Psoas muscle (tissue), 8 donors: ENCODE results near the gene ITPK1. TPM values are rescaled to one million over a fixed set of nuclear protein-coding genes. Genes with fewer than 3 reads are reported as not detected.

ENCODE experiments used
- ATAC-seq, 4 donors: fragments of 200-7000 bp; cut with Tn5 transposase; one replicate each; pipeline ENCODE4 v1.9.1; 2020; ENCODE audit warnings: moderate library complexity in 3 of 4, mild to moderate bottlenecking in 2 of 4
- DNase-seq, 2 donors: peaks; one replicate each; pipeline ENCODE4 v3.0.0-alpha.2; 2020
- H3K27ac ChIP-seq: fragments of 200-600 bp; one replicate; pipeline ENCODE4 v1.8.0; 2022
- H3K27me3 ChIP-seq, 3 donors: fragments of 200-600 bp in 1 of 3; one replicate each; pipeline versions ENCODE4 v1.6.1 to v1.8.0; 2013 to 2022; ENCODE audit warnings: low read length in 2 of 3, mild to moderate bottlenecking in 2 of 3, moderate library complexity in 1 of 3; ENCODE audit not compliant: insufficient read depth in 3 of 3
- H3K36me3 ChIP-seq, 2 donors: fragments of 200-600 bp in 1 of 2; one replicate each; pipeline versions ENCODE4 v1.6.1 to v1.8.0; 2013 to 2022; ENCODE audit warnings: low read depth in 1 of 2, mild to moderate bottlenecking in 1 of 2, moderate library complexity in 1 of 2; ENCODE audit not compliant: insufficient read depth in 1 of 2
- H3K4me1 ChIP-seq: fragments of 200-600 bp; one replicate; pipeline ENCODE4 v1.8.0; 2022
- H3K4me3 ChIP-seq: fragments of 200-600 bp; one replicate; pipeline ENCODE4 v1.8.0; 2022; ENCODE audit warnings: mild to moderate bottlenecking
- H3K9me3 ChIP-seq: fragments of 200-600 bp; one replicate; pipeline ENCODE4 v1.8.0; 2022
- CTCF ChIP-seq: fragments of 200-600 bp; IDR thresholded peaks from one replicate; pipeline ENCODE4 v1.8.0; 2022; ENCODE audit warnings: antibody characterized with exemption
- WGBS, 3 donors: extraction: QIAGEN DNeasy Blood & Tissue Kit; methylation state at CpG; one replicate each; pipeline versions ENCODE4 v1.1.6 to v1.1.7; 2013; 5-methylcytosine and 5-hydroxymethylcytosine counted together
- intact Hi-C, 2 donors: fragments of 100-400 bp; cut with DNase I; formaldehyde crosslinking; loops; one replicate each; pipeline versions ENCODE4 v1.11.0 to v1.14.2; 2022
- polyA plus RNA-seq, 3 donors: library from polyadenylated mRNA; stranded (reverse); fragments of 200-250 nt; gene quantifications; one replicate each; pipeline ENCODE4 v1.2.3, GENCODE V29; 2013
- total RNA-seq, 4 donors: library from RNA; stranded (reverse); fragmentation: NEBNext Ultra II Directional in 2 of 4; extraction: Animal tissue kit (Norgen Biotek cat#: 25700) in 2 of 4; gene quantifications; one replicate each; pipeline versions ENCODE4 v1.2.1 to v1.2.4, GENCODE V29; 2021 to 2023
- donor health status: healthy with polysubstance abuse.
- donor health status: DM: no; HTN: no; CAD: no; lungs with moderate emphysema.
- donor health status: Bipolar disorder and iron deficiency.
- donor health status: healthy.
- donor health status: DM: yes; HTN: yes; CAD: no.
- donor health status: DM: no; HTN: no; CAD: no.
- donor health status: DM: no; HTN: no; CAD: no.
- donor health status: DM: yes; HTN: yes; CAD: no.

Gene ITPK1
- total and polyA plus RNA-seq, 7 donors = 30.0 to 61.1 (median 42.7) TPM

GRCh38 chr14:93067088-93067487, 48.6 kb downstream of the ITPK1 start:
- DNase-seq (no peak), ATAC-seq (no peak)
- intact Hi-C loops = no loop called here
- 92 to 99% (median 96%) methylated on average over 5 of the region's 5 CpGs for whole genome bisulfite sequencing, 3 donors
- no peak overlapping the region for H3K4me3 ChIP-seq
- no peaks in the 10 kb centered on the region for H3K27me3 ChIP-seq
- H3K27ac ChIP-seq = no peak overlapping the region
- H3K9me3 ChIP-seq = no peaks in the 10 kb centered on the region
- H3K4me1 ChIP-seq = no peaks in the 10 kb centered on the region
- TF ChIP-seq CTCF = no peak
- H3K36me3 ChIP-seq = no peaks in the 10 kb centered on the region

DNA sequence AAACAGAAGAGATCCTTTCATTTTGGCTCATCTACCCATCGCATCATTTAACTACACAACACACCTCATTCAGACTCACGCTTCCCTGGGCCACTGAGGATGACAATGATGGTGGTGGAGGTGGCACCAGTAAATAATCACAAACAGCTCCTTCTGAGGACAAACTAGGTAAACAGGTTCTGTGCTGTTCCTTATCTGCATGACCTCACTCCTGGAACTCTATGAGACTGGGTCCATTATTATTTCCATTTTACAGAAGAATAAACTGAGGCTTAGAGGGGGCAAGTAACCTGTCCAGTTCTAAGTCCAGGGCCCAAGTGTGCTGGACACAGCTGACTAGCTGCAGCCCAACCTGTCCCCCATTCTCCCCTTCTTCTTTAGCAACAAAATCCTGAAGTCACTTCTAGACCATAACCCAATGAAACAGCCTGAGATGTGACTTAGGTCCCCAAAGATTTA, 50.4 kb downstream of the ITPK1 start:
- Histone ChIP-seq H3K4me3 (no peak overlapping the region), H3K36me3 (no peaks in the 10 kb centered on the region), H3K27ac (no peak overlapping the region), H3K4me1 (no peaks in the 10 kb centered on the region), H3K27me3 (no peaks in the 10 kb centered on the region), H3K9me3 (no peaks in the 10 kb centered on the region)
- intact Hi-C loops = no loop called here
- ATAC-seq (no peak), DNase-seq (no peak)
- no peak for TF ChIP-seq CTCF
- 84 to 90% (median 89%) methylated on average over 2 of the region's 2 CpGs for WGBS, 3 donors

DNA sequence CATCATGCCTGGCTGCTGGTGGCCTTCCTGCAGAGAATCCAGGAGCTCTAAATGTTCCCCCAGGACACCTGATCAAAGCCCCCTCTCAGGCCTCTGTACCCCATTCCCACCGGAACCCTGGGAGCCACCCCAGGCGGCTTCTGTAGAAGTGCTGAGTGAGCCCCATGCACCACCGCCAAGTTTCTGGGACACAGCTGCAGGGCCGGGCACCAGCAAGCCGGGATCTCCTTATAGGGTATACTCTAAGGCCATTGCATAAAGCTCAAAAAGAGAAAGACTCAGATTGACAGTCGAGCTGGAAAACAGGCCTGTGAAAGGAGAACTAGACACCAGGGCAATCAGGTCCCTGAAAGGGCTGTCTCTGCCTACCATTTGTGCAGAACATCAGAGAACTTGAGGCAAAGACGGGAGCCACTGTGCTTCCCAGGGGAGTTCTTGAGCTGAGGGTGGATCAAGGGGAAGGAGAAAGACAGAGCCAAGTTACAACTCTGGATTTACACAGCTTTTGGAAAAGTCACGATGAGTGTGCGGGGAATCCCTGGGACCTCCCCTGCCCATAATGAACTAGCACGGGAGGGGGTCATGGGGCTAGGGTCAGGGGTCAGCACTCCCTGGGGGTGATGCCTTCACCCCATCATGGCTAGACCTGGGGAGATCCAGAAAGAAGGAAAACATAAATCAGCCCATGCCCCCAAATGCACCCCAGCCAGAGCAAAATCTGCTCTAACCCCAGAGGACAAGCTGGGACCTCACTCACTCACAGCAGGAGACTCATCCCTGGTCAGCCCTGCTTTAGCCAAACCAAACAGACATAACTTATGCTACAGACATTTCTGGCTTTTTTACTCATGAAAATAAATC, 51.1 kb downstream of the ITPK1 start:
- Histone ChIP-seq H3K9me3 (no peaks in the 10 kb centered on the region), H3K27me3 (no peaks in the 10 kb centered on the region), H3K27ac (no peak overlapping the region), H3K4me1 (no peaks in the 10 kb centered on the region), H3K4me3 (no peak overlapping the region), H3K36me3 (no peaks in the 10 kb centered on the region)
- peak; percentile 49 to 79 (median 56) for ATAC-seq
- intact Hi-C loops = no loop called here
- no peak for DNase-seq
- 37 to 67% (median 42%) methylated on average over 10 of the region's 10 CpGs for WGBS, 3 donors
- no peak for TF ChIP-seq CTCF

DNA sequence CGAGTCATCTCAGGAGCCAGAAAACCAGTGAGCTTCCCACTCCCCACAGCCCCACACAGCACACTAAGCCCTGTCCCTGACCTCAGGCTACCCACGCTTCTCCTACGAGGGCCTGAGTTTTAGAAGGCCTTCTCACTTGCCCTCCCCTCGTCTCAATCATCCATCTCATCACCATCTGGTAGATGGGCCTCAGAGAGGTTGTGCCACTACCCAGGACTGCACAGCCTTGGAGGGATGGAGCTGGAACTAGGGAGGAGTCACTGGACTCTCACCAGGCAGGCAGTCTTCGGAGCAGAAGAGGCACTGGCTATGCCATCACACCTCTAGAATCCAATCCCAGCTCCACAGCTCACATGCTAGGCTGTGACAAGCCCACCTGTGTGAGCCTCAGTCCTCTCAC, 52.3 kb downstream of the ITPK1 start:
- 94 to 98% (median 96%) methylated on average over 5 of the region's 5 CpGs for WGBS, 3 donors
- no peaks in the 10 kb centered on the region for H3K36me3 ChIP-seq
- ATAC-seq (no peak), DNase-seq (no peak)
- H3K4me3 ChIP-seq = no peak overlapping the region
- H3K9me3 ChIP-seq = no peaks in the 10 kb centered on the region
- no peak for TF ChIP-seq CTCF
- no peaks in the 10 kb centered on the region for H3K4me1 ChIP-seq
- intact Hi-C loops = no loop called here
- H3K27ac ChIP-seq = no peak overlapping the region
- no peaks in the 10 kb centered on the region for H3K27me3 ChIP-seq
